SU-DHL-6 (cell line): Measurements from ENCODE around the gene RFX4.

Experiments used
- H2AFZ ChIP-seq: fragments of 200-600 bp; sonication (generic); 2 replicates; pipeline ENCODE4 v1.6.1; 2014; ENCODE audit warnings: low read depth, mild to moderate bottlenecking, moderate library complexity, mixed read lengths, antibody characterized with exemption, low read length; ENCODE audit not compliant: severe bottlenecking
- H3F3A ChIP-seq: fragments of 200-600 bp; shearing (Covaris generic); 2 replicates; pipeline ENCODE4 v1.6.0; 2016; ENCODE audit warnings: antibody characterized with exemption, mild to moderate bottlenecking; ENCODE audit not compliant: insufficient read depth
- H3K27ac ChIP-seq: fragments of 200-600 bp; sonication (generic); 2 replicates; pipeline ENCODE4 v1.5.1; 2016; ENCODE audit warnings: low read depth, mild to moderate bottlenecking, low read length, moderate library complexity, mixed read lengths
- H3K27me3 ChIP-seq: fragments of 200-600 bp; sonication (generic), shearing (Covaris generic); 2 replicates; pipeline ENCODE4 v1.6.0; 2014; ENCODE audit warnings: mild to moderate bottlenecking, low read length
- H3K36me3 ChIP-seq: fragments of 200-600 bp; sonication (generic); 2 replicates; pipeline ENCODE4 v1.6.1; 2014; ENCODE audit warnings: mild to moderate bottlenecking, low read length, mixed read lengths
- H3K4me2 ChIP-seq: fragments of 300-600, 200-600 bp; shearing (Covaris generic), sonication (generic); 2 replicates; pipeline ENCODE4 v1.6.0; 2014; ENCODE audit warnings: low read length, low read depth, mild to moderate bottlenecking; ENCODE audit not compliant: poor library complexity, severe bottlenecking
- H3K4me3 ChIP-seq: fragments of 200-600 bp; sonication (generic); 2 replicates; pipeline ENCODE4 v1.5.1; 2014; ENCODE audit warnings: antibody characterized with exemption, low read length, mild to moderate bottlenecking, mixed read lengths; ENCODE audit not compliant: insufficient read depth, poor library complexity, severe bottlenecking
- H3K79me2 ChIP-seq: fragments of 200-600 bp; sonication (generic); 2 replicates; pipeline ENCODE4 v1.6.1; 2014; ENCODE audit warnings: mild to moderate bottlenecking, low read length, moderate library complexity; ENCODE audit not compliant: insufficient read depth
- H3K9ac ChIP-seq: fragments of 200-600 bp; sonication (generic); 2 replicates; pipeline ENCODE4 v1.7.0; 2014; ENCODE audit warnings: mild to moderate bottlenecking, low read length
- H3K9me2 ChIP-seq: fragments of 200-600 bp; sonication (generic); replicated peaks from 2 replicates; pipeline ENCODE4 v1.6.1; 2014; ENCODE audit warnings: low read length; ENCODE audit not compliant: insufficient read depth
- H3K9me3 ChIP-seq: fragments of 200-600 bp; sonication (generic); 2 replicates; pipeline ENCODE4 v1.6.1; 2014; ENCODE audit warnings: low read length, mixed read lengths; ENCODE audit not compliant: insufficient read depth
- H4K20me1 ChIP-seq: fragments of 200-600 bp; sonication (generic); 2 replicates; pipeline ENCODE4 v1.6.1; 2014; ENCODE audit warnings: low read depth, mild to moderate bottlenecking, antibody characterized with exemption, low read length, moderate library complexity, mixed read lengths
- CTCF ChIP-seq: fragments of 200-600 bp; sonication (generic); IDR thresholded peaks from one replicate; pipeline ENCODE4 v1.5.1; 2017; ENCODE audit warnings: antibody characterized with exemption, mild to moderate bottlenecking, low read length, moderate library complexity; ENCODE audit not compliant: insufficient read depth, poor library complexity, severe bottlenecking
- EZH2phosphoT487 ChIP-seq: fragments of 200-600 bp; sonication (generic), shearing (Covaris generic); conservative IDR thresholded peaks from 2 replicates; pipeline ENCODE4 v1.6.1; 2018; ENCODE audit warnings: mild to moderate bottlenecking, antibody characterized with exemption, low read length, moderate library complexity, mixed read lengths

RFX4 gene

GRCh38 chr12:106643000-106643399, 60.2 kb downstream of the RFX4 start:
- no peak overlapping the region for H3K4me3 ChIP-seq
- H3K36me3 ChIP-seq, result no peaks in the 10 kb centered on the region
- H3K79me2 ChIP-seq, result no peaks in the 10 kb centered on the region
- no peaks in the 10 kb centered on the region for H3K27me3 ChIP-seq
- no peaks in the 10 kb centered on the region for H3F3A ChIP-seq
- H3K9me2 ChIP-seq, result no peaks in the 10 kb centered on the region
- no peak overlapping the region for H3K27ac ChIP-seq
- H2AFZ ChIP-seq, result no peak overlapping the region
- H4K20me1 ChIP-seq, result no peaks in the 10 kb centered on the region
- no peak overlapping the region for H3K4me2 ChIP-seq
- no peak for TF ChIP-seq CTCF
- TF ChIP-seq EZH2phosphoT487, result no peak
- H3K9me3 ChIP-seq, result no peaks in the 10 kb centered on the region
- no peak overlapping the region for H3K9ac ChIP-seq

- H3F3A ChIP-seq, result no peaks in the 10 kb centered on the region
- H3K79me2 ChIP-seq, result no peaks in the 10 kb centered on the region
- no peak overlapping the region for H3K4me2 ChIP-seq
- H3K4me3 ChIP-seq, result no peak overlapping the region
- no peak overlapping the region for H3K27ac ChIP-seq
- no peak for TF ChIP-seq EZH2phosphoT487
- no peak for TF ChIP-seq CTCF
- no peaks in the 10 kb centered on the region for H4K20me1 ChIP-seq
- H3K9me3 ChIP-seq, result no peaks in the 10 kb centered on the region
- no peaks in the 10 kb centered on the region for H3K27me3 ChIP-seq
- no peaks in the 10 kb centered on the region for H3K36me3 ChIP-seq
- no peak overlapping the region for H3K9ac ChIP-seq
- no peak overlapping the region for H2AFZ ChIP-seq
- H3K9me2 ChIP-seq, result no peaks in the 10 kb centered on the region
Observed at GRCh38 chr12:106644335-106645073, 61.7 kb downstream of the RFX4 start.

- no peak overlapping the region for H3K4me3 ChIP-seq
- no peaks in the 10 kb centered on the region for H3K9me2 ChIP-seq
- no peak overlapping the region for H3K4me2 ChIP-seq
- H3K9ac ChIP-seq, result no peak overlapping the region
- no peaks in the 10 kb centered on the region for H3K36me3 ChIP-seq
- TF ChIP-seq CTCF (no peak), EZH2phosphoT487 (no peak)
- no peaks in the 10 kb centered on the region for H3K9me3 ChIP-seq
- no peaks in the 10 kb centered on the region for H3K79me2 ChIP-seq
- no peaks in the 10 kb centered on the region for H3K27me3 ChIP-seq
- H3K27ac ChIP-seq, result no peak overlapping the region
- H3F3A ChIP-seq, result no peaks in the 10 kb centered on the region
- no peak overlapping the region for H2AFZ ChIP-seq
- no peaks in the 10 kb centered on the region for H4K20me1 ChIP-seq
Observed at GRCh38 chr12:106645074-106645421, 62.2 kb downstream of the RFX4 start.
